ENCODE measurements around the gene FAIM2.

Gene FAIM2

DNA sequence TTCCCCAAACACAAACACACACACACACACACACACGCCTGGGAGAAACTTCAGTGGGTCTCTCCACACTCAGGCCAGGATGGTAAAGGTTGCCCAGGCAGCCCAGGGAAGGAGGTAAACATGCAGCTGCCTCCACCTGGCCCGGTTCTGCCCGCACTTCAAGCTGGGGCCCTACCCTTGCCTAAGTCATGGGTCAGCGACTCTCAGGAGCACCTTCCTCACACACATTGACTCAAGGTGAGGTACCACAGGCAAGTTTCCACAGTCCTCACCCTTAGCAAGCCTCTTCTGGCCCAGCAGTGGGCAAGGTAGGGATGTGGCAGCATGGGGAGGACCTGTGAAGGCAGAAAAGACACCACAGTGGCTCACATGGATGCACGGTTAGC is 14.1 kb upstream of the FAIM2 start:
- no peak for DNase-seq (ENCODE audit: low read depth in 3 of 3)

- DNase-seq (ENCODE audit: low read depth in 3 of 3): no peak
Observed at GRCh38 chr12:49917166-49917787, 13.6 kb upstream of the FAIM2 start.

GRCh38 chr12:49916129-49916919 is 12.6 kb upstream of the FAIM2 start:
- DNase-seq (ENCODE audit: low read depth in 3 of 3): no peak

- DNase-seq (ENCODE audit: low read depth in 3 of 3): no peak
Observed at GRCh38 chr12:49912345-49913255, 8.9 kb upstream of the FAIM2 start.

- no peak for DNase-seq (ENCODE audit: low read depth in 3 of 3)
Observed at GRCh38 chr12:49911213-49911605, 7.5 kb upstream of the FAIM2 start.

GRCh38 chr12:49910331-49911212 is 6.9 kb upstream of the FAIM2 start:
- no peak for DNase-seq (ENCODE audit: low read depth in 3 of 3)

DNA sequence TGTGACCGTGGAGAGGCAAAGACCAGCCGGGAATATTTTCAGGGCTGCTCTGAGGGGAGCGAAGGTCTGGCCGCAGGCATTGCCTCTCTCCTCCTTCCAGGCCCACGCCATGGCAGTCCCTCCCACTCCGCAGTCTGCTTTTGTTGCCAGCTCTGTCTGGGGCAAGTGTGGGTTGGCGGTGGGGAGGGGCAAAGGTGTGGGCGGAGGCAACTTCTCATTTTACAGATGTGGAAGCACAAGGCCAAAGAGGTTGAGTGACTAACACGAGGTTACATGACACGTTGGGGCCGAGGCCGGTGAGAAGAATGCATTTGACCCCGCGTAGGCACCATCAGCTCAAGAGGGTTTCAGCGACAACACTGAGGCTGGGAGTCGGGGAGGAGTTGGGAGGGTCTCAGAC is 6.1 kb upstream of the FAIM2 start:
- DNase-seq (ENCODE audit: low read depth in 3 of 3): no peak

DNA sequence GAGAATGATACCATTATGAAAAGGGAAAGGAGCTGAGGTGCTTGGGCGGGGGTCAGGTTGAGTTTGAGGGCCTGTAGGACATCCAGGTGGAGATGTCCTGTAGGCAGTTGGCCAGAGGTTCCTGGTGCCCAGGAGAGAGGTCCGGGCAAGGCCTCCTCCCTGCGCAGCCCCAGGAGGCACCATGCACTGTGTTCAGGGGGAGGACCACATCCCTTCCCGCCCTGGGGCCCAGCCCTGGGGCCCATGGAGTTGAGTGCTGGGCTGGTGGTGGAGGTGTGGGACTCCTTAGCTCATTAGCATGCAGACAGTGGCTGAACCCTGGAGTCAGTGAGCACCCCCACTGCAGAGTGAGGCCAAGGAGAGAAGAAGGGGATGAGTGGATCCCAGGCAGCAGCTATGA is 5.7 kb upstream of the FAIM2 start:
- DNase-seq (ENCODE audit: low read depth in 3 of 3): no peak

DNA sequence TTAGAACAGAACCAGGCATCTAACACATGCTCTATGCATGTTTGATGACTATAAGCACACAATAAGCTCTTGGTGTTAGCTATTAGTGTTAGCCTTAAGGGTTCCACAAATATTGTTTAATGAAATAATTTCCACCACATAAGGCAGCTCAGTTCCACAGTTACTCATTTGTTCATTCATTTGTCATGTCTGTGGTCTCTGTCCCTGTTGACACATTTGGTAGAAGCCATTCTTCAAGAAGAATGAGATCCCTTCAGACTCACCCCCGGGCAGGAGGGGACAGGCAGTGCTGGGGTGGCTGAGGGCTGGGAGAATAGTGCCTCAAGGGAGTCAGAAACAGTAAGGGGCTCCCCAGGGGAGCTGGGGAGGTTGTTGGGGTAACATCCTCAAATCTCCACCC is 3.7 kb upstream of the FAIM2 start:
- no peak for DNase-seq (ENCODE audit: low read depth in 3 of 3)

DNA sequence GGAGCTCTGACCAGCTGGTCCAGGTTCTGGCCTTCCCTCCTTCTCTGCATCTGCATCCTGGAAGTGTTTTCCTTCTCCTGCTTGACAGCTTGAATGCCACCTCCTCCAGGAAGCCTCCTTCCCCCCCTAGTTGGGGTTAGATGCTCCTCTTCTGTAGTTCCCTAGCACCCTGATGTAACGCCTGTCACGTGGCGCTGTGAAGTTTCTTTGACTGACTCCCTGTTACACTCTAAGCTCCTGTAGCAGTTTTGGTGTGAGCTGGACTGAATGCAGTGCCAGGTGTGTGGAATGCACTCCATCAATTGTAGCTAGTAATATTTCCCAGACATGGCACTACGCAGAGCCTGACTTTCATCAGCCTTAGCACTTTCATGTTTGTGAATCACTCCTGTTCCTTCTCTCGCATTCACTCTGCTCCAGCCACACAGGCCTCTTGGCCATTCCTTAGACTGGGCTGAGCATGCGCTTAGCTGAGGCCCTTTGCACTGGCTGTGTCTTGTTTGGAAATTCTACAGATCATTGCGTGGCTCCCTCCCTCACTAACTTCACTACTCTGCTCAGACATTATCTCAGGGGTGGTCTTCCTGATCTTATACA is 2.1 kb upstream of the FAIM2 start:
- DNase-seq (ENCODE audit: low read depth in 3 of 3): no peak

GRCh38 chr12:49904601-49905000 is 901 bp upstream of the FAIM2 start:
- no peak for DNase-seq (ENCODE audit: low read depth in 3 of 3)

DNA sequence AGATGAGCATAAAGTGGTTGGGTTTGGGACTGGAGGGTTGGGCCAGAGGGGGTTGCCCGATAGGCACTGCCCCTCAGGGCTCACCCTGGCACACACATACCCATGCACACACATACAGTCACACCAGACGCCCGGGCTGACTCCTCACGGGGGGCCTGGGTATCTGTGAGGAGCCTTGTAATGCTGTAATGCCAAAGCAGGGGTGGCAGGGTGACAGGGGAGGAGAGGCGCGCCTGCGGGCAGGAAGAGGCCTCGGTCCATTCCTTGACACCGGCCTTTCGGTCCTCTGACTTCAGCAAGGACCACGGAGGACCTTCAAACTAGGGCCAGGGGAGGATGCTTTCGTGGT is 375 bp downstream of the FAIM2 start:
- no peak for DNase-seq (ENCODE audit: low read depth in 3 of 3)

DNA sequence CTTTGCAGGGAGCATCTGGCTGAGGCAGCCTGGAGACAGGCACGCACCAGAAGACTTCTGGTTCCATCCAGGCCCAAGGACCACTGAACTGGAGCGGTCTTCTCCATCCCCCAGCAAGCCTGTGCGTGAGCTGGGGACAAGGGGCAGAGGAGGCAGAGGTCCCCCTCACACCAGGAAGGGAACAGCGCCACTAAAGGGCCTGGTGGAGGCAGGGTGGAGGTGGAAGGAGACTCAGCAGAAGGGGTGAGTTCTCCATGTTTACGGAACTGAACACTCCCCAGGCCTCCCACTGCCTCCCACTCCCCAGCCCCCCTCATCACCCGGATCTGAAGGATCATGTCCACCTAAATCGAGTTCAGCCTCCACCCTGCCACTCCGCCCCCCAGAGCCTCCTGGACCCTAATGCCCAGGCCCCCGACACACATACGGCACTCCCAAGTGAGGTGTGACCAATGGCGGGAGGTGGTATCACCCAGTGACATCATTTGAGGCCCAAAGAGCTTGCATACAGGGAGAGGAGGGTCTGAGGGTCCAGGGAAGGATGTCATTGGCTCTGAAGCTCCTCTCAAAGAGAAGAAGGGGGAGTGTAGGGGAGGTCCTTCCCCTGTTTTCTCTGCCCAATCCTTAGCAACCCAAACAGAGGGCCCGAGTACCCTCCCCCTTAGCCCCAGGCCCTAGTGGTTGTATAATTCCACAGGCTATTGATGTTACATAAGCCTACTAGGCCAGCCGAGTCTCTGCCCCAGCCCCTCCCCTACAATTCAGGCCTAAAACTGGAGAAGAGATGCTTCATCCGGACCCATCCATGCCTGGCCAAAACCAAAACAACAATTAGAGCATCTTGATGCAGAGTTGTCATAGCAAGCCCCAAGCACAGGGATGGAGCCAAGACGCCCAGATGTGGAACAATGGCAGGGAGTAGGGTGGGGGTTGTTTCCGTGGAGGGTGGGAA is 1.0 kb downstream of the FAIM2 start:
- DNase-seq (ENCODE audit: low read depth in 3 of 3): no peak

GRCh38 chr12:49901986-49902385 is 1.7 kb downstream of the FAIM2 start:
- no peak for DNase-seq (ENCODE audit: low read depth in 3 of 3)

- DNase-seq (ENCODE audit: low read depth in 3 of 3): no peak
Observed at GRCh38 chr12:49901026-49901425, 2.7 kb downstream of the FAIM2 start.

GRCh38 chr12:49900371-49900770 is 3.3 kb downstream of the FAIM2 start:
- DNase-seq (ENCODE audit: low read depth in 3 of 3): no peak

DNA sequence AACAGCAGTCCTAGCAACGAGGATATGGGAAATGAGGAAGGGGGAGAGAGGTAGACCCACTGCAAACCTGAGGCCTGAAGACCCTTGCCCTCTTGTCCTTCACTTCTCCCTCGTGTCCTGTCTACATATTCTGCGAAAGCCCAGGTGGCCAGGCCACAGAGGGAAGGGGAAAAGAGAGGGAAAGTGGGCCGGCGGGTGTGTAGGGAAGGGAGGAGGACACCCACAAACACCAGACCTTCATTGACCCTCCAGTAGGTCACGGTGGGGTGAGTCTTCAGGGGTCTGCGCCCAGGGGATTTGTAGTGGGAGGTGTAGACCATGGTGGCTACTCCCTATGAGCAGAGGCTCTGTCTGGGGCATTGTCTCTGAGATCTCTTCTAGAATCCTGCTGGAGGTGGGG is 3.8 kb downstream of the FAIM2 start:
- no peak for DNase-seq (ENCODE audit: low read depth in 3 of 3)

DNA sequence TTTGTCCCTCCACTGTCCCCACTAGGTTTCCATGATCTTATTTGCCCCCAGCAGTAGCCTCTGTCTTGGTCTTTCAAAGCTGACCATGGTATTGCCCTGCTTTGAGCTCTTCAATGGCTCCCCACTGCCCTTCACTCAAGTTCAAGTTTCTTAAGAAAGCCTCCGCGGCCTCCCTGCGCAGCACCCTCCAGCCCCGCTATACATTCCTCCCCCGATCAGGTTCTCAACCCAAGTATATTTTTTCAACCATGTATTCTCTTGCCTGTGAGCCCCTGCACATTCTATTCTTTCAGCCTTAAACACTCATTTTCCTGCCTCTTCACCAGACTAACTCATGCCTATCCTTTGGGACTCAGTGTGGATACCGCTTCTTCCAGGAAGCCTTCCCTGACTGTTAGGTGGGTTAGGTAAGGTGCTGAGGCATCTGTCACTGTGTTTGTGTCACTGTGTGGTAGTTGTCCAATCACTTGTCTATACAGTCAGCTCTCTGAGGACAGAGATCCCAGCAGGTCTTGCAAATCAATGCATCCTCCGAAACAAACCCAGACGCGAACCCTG is 4.3 kb downstream of the FAIM2 start:
- no peak for DNase-seq (ENCODE audit: low read depth in 3 of 3)

- DNase-seq (ENCODE audit: low read depth in 3 of 3): no peak
Observed at GRCh38 chr12:49897276-49897675, 6.4 kb downstream of the FAIM2 start.

DNA sequence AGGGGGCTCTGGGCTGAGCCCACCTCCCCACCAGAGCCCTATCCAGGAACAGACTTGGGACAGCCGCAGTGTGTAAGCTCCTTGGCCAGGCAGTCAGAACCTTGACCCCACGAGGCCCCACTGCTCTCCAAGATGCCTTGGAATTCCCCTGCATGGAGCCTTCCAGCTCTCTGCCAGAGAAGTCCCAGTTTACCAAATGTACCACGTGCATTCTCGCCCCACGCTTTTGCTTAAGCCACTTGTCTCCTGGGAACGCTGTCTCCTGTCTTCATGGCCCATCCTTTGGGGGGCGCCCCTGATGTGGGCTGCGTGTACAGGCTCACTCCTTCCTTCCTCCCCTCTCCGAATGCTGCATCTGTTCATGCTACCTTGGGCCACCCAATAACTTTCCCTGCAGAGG is 7.9 kb downstream of the FAIM2 start:
- no peak for DNase-seq (ENCODE audit: low read depth in 3 of 3)

Data from stimulated activated CD4-positive, alpha-beta T cell treated with anti-CD3 and anti-CD28 coated beads, TNF-alpha, amount 100 ng/mL, for 4 hours (primary cell).